ENCODE results near the gene HNRNPH2. TPM values are rescaled to one million over a fixed set of nuclear protein-coding genes. Genes with fewer than 3 reads are reported as not detected.

Gene HNRNPH2
- total and polyA plus RNA-seq, 9 of the 15 experiments (the other 6 are each of a cell fraction or from before 2014, with no cell fraction given), result 40.0 to 130 (median 60.3) TPM

DNA sequence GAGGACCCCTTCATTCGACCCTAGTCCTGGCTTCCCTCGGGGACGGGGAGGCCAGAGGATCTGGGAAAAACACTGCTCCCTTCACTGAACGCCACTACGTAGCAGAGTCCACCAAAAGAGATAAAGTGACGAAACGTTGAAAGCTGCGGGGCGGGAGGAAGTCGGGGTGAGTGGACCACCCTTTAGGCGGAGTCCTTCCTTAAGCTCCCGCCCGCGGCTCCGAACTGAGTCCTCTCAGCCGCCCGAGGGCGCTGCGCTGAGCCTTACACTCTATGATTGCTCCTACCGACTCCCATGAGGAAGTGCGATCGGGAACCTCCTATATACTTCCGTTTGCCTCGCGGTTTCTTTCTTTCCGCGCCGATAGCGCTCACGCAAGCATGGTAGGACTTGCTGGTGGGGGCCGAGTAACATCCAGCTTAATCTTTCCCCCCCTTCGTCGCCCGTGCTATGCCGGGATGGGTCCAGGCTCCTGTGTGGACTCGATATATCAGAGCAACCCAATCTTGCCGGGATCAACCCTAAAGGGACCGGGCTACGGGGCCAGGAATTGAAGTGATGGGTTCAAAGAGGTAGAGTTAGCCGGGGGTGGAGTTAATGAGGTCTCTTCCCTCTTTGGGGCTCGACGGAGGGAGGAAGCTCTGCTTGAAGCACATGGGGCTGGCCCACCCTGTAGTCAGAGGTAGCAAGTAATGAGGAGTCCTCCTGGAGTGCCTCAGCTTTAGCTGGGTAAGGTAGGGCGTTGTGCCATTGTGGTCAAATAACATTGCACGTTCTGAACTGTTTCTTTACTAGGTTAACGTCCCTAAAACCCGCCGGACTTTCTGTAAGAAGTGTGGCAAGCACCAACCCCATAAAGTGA, 17.1 kb upstream of the HNRNPH2 start, which contains the start of gene RPL36A (continued):
- TF ChIP-seq, protein P1, sequence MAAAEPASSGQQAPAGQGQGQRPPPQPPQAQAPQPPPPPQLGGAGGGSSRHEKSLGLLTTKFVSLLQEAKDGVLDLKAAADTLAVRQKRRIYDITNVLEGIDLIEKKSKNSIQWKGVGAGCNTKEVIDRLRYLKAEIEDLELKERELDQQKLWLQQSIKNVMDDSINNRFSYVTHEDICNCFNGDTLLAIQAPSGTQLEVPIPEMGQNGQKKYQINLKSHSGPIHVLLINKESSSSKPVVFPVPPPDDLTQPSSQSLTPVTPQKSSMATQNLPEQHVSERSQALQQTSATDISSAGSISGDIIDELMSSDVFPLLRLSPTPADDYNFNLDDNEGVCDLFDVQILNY (CRISPR knock-in tag; IDR thresholded peaks at IDR 0.05), result no peak
- TF ChIP-seq, protein P2, sequence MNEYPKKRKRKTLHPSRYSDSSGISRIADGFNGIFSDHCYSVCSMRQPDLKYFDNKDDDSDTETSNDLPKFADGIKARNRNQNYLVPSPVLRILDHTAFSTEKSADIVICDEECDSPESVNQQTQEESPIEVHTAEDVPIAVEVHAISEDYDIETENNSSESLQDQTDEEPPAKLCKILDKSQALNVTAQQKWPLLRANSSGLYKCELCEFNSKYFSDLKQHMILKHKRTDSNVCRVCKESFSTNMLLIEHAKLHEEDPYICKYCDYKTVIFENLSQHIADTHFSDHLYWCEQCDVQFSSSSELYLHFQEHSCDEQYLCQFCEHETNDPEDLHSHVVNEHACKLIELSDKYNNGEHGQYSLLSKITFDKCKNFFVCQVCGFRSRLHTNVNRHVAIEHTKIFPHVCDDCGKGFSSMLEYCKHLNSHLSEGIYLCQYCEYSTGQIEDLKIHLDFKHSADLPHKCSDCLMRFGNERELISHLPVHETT (CRISPR knock-in tag; conservative IDR thresholded peaks at IDR 0.05 in 1 of 2, IDR thresholded peaks at IDR 0.05 in 1 of 2), result peak in 1 of 2 experiments; percentile 38; a peak in 1 of 4 replicates
- no peak for TF ChIP-seq PTTG1 (tag; IDR thresholded peaks at IDR 0.05; ENCODE audit: low read depth)
- TF ChIP-seq HSF4 (CRISPR knock-in tag; IDR thresholded peaks at IDR 0.05; ENCODE audit: borderline replicate concordance), result no peak
- TF ChIP-seq MAFF (IDR thresholded peaks at IDR 0.05; ENCODE audit: low read length), result no peak
- TF ChIP-seq MAFG (tag; conservative IDR thresholded peaks at IDR 0.05), result no peak
- no peak for TF ChIP-seq ZFP1 (CRISPR knock-in tag; IDR thresholded peaks at IDR 0.05)
- no peak for TF ChIP-seq SAFB (IDR thresholded peaks at IDR 0.05; ENCODE audit: borderline replicate concordance, low read depth, low read length)
- no peak for TF ChIP-seq ZFPM2 (CRISPR knock-in tag; IDR thresholded peaks at IDR 0.05)
- peak; percentile 81; the same call in 1 of the 2 replicates for TF ChIP-seq NFRKB (IDR thresholded peaks at IDR 0.05; ENCODE audit: low read depth)
- no peak for TF ChIP-seq TRIM28 (IDR thresholded peaks at IDR 0.05)
- TF ChIP-seq, protein P3, sequence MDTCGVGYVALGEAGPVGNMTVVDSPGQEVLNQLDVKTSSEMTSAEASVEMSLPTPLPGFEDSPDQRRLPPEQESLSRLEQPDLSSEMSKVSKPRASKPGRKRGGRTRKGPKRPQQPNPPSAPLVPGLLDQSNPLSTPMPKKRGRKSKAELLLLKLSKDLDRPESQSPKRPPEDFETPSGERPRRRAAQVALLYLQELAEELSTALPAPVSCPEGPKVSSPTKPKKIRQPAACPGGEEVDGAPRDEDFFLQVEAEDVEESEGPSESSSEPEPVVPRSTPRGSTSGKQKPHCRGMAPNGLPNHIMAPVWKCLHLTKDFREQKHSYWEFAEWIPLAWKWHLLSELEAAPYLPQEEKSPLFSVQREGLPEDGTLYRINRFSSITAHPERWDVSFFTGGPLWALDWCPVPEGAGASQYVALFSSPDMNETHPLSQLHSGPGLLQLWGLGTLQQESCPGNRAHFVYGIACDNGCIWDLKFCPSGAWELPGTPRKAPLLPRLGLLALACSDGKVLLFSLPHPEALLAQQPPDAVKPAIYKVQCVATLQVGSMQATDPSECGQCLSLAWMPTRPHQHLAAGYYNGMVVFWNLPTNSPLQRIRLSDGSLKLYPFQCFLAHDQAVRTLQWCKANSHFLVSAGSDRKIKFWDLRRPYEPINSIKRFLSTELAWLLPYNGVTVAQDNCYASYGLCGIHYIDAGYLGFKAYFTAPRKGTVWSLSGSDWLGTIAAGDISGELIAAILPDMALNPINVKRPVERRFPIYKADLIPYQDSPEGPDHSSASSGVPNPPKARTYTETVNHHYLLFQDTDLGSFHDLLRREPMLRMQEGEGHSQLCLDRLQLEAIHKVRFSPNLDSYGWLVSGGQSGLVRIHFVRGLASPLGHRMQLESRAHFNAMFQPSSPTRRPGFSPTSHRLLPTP (IDR thresholded peaks at IDR 0.05; ENCODE audit: borderline replicate concordance, extremely low read depth, insufficient read length), result no peak
- no peak for TF ChIP-seq NCOA6 (IDR thresholded peaks at IDR 0.05)
- TF ChIP-seq ZNF347 (CRISPR knock-in tag; IDR thresholded peaks at IDR 0.05; ENCODE audit: low read depth), result no peak
- no peak for TF ChIP-seq ZNF408 (CRISPR knock-in tag; IDR thresholded peaks at IDR 0.05; ENCODE audit: low read depth)
- no peak for TF ChIP-seq RAD51 (IDR thresholded peaks at IDR 0.05; ENCODE audit: borderline replicate concordance, low read depth)
- TF ChIP-seq, protein P4, sequence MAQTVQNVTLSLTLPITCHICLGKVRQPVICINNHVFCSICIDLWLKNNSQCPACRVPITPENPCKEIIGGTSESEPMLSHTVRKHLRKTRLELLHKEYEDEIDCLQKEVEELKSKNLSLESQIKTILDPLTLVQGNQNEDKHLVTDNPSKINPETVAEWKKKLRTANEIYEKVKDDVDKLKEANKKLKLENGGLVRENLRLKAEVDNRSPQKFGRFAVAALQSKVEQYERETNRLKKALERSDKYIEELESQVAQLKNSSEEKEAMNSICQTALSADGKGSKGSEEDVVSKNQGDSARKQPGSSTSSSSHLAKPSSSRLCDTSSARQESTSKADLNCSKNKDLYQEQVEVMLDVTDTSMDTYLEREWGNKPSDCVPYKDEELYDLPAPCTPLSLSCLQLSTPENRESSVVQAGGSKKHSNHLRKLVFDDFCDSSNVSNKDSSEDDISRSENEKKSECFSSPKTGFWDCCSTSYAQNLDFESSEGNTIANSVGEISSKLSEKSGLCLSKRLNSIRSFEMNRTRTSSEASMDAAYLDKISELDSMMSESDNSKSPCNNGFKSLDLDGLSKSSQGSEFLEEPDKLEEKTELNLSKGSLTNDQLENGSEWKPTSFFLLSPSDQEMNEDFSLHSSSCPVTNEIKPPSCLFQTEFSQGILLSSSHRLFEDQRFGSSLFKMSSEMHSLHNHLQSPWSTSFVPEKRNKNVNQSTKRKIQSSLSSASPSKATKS (CRISPR knock-in tag; IDR thresholded peaks at IDR 0.05), result no peak

Measured in K562 (cell line).